ENCODE data around the gene BROX.

Gene BROX

DNA sequence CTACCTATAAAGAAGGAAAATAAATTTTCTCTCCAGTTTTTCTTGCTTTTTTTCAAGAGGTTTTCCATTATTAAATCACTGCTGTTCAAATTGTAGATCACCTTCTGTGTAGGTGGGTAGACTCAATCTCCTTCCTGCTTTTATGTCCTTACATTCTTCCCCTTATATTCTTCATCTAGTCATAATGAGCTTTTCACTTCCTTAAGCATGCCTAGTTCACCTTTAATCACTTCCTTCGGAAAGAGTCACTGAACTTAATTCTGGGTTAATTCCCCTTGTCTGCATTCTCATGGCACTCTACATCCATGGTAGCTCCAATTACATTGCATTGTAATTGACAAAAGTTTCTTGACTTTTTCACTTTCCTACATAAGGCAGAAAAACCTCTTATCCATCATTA is 18.5 kb downstream of the BROX start:
- POLR2A ChIA-PET (ENCODE audit: low non-redundant PET), result no interaction called here
- no peak for DNase-seq (ENCODE audit: low spot score)
- H3K27ac ChIP-seq, result no peak overlapping the region
- CTCF ChIA-PET, result no interaction called here
- TF ChIP-seq, protein P1, sequence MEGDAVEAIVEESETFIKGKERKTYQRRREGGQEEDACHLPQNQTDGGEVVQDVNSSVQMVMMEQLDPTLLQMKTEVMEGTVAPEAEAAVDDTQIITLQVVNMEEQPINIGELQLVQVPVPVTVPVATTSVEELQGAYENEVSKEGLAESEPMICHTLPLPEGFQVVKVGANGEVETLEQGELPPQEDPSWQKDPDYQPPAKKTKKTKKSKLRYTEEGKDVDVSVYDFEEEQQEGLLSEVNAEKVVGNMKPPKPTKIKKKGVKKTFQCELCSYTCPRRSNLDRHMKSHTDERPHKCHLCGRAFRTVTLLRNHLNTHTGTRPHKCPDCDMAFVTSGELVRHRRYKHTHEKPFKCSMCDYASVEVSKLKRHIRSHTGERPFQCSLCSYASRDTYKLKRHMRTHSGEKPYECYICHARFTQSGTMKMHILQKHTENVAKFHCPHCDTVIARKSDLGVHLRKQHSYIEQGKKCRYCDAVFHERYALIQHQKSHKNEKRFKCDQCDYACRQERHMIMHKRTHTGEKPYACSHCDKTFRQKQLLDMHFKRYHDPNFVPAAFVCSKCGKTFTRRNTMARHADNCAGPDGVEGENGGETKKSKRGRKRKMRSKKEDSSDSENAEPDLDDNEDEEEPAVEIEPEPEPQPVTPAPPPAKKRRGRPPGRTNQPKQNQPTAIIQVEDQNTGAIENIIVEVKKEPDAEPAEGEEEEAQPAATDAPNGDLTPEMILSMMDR (conservative IDR thresholded peaks at IDR 0.05; ENCODE audit: low read depth), result no peak

DNA sequence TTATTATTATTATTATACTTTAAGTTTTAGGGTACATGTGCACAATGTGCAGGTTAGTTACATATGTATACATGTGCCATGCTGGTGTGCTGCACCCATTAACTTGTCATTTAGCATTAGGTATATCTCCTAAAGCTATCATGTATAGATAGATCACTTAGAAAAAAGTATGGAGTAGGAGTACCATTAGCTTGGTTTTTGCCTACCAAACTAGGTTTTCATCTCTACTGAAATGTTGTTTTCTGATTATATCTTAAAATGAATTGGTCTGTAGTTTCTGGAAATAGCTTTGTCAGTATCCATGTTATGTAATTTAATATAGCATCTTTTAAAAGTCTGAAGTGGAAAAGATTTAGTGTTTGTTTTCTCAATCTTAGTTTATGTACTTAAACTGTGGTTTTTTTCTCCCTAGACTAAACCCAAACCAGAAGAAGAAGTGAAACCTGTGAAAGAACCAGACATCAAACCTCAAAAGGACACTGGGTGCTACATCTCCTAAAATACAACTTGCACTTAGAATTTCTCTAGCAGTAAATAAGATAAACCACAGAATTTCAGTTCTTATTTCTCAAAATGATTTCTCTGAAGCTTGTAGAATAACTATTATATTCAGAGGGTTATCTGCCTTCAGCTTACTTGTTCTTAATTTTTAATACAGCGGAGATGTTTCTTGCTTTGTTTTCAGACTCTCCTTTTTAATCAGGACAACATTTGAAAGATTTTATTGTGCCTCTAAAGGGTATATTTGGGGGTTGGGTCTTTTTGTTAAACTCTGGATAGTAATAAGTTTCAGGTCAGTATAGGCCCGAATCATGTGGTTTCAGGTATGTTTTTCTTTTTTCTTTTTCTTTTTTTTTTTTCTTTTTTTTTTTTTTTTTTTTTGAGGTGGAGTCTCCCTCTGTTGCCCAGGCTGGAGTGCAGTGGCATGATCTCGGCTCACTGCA is 20.1 kb downstream of the BROX start:
- POLR2A ChIA-PET (ENCODE audit: low non-redundant PET), result no interaction called here
- CTCF ChIA-PET, result no interaction called here
- H3K27ac ChIP-seq, result no peak overlapping the region
- TF ChIP-seq, protein P1 (conservative IDR thresholded peaks at IDR 0.05; ENCODE audit: low read depth), result no peak
- DNase-seq (ENCODE audit: low spot score), result no peak

DNA sequence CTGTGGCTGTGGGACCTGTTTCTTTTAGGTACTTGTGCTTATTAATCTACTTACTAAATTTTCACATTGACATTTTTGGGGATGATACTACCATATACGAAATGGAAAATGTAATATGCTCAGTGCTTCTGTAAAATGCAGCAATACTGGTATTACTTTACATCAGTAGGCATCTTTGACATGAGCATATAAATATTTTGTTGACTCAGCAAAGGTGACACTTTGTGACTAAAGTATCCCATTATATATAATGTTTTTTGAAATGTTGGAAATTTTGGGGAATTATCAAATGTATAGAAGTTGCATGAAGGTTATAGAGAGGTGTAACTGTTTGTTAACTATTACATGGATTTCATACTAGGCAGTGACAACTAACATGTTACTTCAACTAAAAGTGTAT is 22.4 kb downstream of the BROX start:
- CTCF ChIA-PET, result interaction anchor here (0.5 kb wide), 1 partner anchor 1130 kb away, joined by 4 read pairs; no protein-coding TSS in a partner anchor
- TF ChIP-seq, protein P1 (conservative IDR thresholded peaks at IDR 0.05; ENCODE audit: low read depth), result no peak
- POLR2A ChIA-PET (ENCODE audit: low non-redundant PET), result no interaction called here
- no peak for DNase-seq (ENCODE audit: low spot score)
- no peak overlapping the region for H3K27ac ChIP-seq

DNA sequence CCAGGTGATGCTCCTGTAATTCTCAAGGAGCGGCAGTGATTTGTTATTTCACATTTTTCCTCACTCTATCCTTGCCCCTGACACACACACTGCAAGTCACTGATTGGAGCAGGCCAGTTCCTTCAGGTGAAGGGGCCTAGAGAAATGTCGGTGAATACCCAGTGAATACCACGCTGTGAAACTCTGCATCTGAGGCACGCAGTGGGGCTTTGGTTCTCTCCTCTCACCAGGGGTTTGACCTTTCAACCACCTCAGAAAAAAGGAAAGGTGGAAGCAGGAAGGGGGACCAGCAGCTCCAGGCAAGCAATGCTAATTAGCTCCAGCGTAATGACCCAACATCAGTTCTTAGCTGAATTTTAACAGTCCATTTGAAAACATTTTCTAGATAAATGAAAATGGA is 24.1 kb downstream of the BROX start:
- TF ChIP-seq, protein P1 (conservative IDR thresholded peaks at IDR 0.05; ENCODE audit: low read depth), result no peak
- POLR2A ChIA-PET (ENCODE audit: low non-redundant PET), result no interaction called here
- CTCF ChIA-PET, result interaction anchor here (0.5 to 0.7 kb wide), 2 partner anchors 16 to 261 kb away, joined by 3 read pairs; no protein-coding TSS in a partner anchor
- H3K27ac ChIP-seq, result no peak overlapping the region; the same call in 1 of the 2 replicates
- no peak for DNase-seq (ENCODE audit: low spot score)

DNA sequence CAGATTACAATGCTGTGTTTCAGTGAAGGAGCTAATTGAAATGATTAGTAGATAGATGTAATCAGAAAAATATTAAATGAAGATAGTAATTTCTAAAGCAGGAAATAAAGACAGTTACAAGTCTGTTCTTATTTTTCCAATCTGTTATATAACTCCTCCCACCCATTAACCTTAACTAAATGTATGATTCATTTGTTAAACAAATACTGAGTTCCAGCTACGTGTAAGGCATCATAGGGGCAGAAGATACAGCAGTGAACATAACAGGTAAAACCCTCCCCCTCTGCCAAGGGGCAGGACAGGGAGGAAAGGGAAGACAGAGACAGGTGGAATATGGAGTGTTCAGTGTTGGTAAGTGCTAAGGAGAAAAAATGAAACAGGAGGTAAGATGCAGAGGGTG is 24.6 kb downstream of the BROX start, which contains the start of gene FAM177B:
TSS of gene FAM177B (plus strand) at position 231 of the 400 bp plus-strand sequence. CDS start 9,344 bp downstream, outside the sequence.
- H3K27ac ChIP-seq, result no peak within 1 kb of the TSS; the same call in 1 of the 2 replicates
- ChIA-PET POLR2A (ENCODE audit: low non-redundant PET) (no interaction called here), CTCF (interaction anchor here (0.5 to 0.7 kb wide), 2 partner anchors 17 to 260 kb away, joined by 3 read pairs; no protein-coding TSS in a partner anchor)
- DNase-seq (ENCODE audit: low spot score), result peak; percentile 15
- TF ChIP-seq, protein P1 (conservative IDR thresholded peaks at IDR 0.05; ENCODE audit: low read depth), result no peak

DNA sequence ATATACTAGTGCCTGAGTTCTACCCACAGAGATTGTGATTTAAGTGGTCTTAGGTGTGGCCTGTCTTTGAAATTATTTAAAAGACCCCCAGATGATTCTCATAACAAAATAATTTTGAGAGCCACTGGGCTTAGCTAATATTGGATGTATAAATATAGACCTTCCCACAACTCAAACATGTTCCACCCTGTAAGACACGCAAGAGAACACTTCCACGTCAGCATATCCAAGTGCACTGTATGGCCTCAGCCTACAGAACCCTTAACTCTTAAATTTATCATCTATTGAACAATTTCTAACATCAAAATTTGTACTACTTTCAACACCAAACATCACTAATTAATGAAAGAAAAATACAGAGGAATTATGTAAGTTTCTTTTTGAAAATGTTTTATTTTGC is 27.1 kb downstream of the BROX start:
- POLR2A ChIA-PET (ENCODE audit: low non-redundant PET), result no interaction called here
- CTCF ChIA-PET, result interaction anchor here (0.5 to 1.3 kb wide), 2 partner anchors 146 to 343 kb away, joined by 4 read pairs; no protein-coding TSS in a partner anchor
- TF ChIP-seq, protein P1 (conservative IDR thresholded peaks at IDR 0.05; ENCODE audit: low read depth), result no peak
- DNase-seq (ENCODE audit: low spot score), result no peak
- H3K27ac ChIP-seq, result no peak overlapping the region

Measured in RWPE1 (cell line).